Measurements from ENCODE around the gene NOM1. TPM values are rescaled to one million over a fixed set of nuclear protein-coding genes. Genes with fewer than 3 reads are reported as not detected.

Gene NOM1
- total RNA-seq, 1 experiment from 2014 or later: 35.4 TPM

DNA sequence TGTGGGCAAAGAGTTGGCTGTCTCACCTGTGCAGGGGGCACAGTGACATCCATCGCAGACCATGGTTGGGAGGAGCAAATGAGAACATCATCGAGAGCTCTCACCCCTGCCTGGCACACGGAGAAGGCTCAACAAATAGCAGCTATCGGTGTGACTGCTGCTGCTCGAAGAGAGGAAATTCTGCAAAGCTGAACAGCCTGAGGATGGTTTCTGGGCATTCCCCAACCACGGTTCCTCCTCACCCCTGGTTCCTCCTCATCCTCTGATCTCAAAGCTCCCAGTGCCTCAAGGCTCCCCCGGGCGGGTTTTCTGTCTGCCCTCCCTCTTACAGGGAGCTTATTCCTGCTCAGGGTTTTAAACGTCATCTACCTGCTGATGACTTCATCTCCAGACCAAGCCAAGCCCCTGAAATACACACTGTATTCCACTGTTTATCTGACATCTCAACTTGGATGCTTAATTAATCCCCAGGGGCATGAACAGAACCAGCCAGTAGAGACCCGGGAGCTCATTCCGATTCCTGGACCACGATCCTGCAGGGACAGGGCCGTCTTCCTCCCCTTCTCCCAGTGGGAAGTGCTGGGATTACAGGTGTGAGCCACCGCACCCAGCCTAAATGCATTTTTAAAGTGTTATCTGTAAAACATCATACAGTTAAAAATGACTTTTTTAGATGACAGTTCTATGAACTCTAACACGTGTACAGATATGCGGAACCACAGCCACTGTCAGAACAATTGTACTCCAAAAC is 19.5 kb upstream of the NOM1 start:
- TF ChIP-seq YY1 (IDR thresholded peaks at IDR 0.05; ENCODE audit: extremely low read depth, insufficient replicate concordance, low read depth, low read length): no peak
- Histone ChIP-seq H3K4me1 (ENCODE audit: control insufficient read depth in 1 of 2, insufficient read depth in 2 of 2, low read length in 2 of 2) (no peaks in the 10 kb centered on the region), H3K27ac (ENCODE audit: low read depth, low read length) (no peak overlapping the region), H3K36me3 (ENCODE audit: control insufficient read depth in 1 of 2, insufficient read depth in 2 of 2, low read length in 2 of 2) (no peaks in the 10 kb centered on the region), H3K27me3 (ENCODE audit: insufficient read depth, low read length) (no peaks in the 10 kb centered on the region), H3K9me2 (ENCODE audit: insufficient read depth) (no peaks in the 10 kb centered on the region), H4K20me1 (ENCODE audit: insufficient read depth) (no peaks in the 10 kb centered on the region), H3K9ac (ENCODE audit: low read length) (no peak overlapping the region), H2AFZ (ENCODE audit: low read depth, low read length, poor library complexity, severe bottlenecking) (no peak overlapping the region), H3K4me3 (replicated peaks in 1 of 2; ENCODE audit: low read depth in 1 of 2, low read length in 2 of 2) (no peak overlapping the region), H3K79me2 (ENCODE audit: insufficient read depth, low read length) (no peaks in the 10 kb centered on the region), H3K4me2 (ENCODE audit: low read length) (no peak overlapping the region), H3K9me3 (ENCODE audit: control insufficient read depth in 1 of 2, insufficient read depth in 1 of 2, low read depth in 1 of 2, low read length in 2 of 2) (no peaks in the 10 kb centered on the region)
- DNase-seq (ENCODE audit: low read depth, low spot score) (no peak), ATAC-seq (no peak)
- no TSS peak for BruUV-seq (replicated peaks)
- RAD21 ChIA-PET (ENCODE audit: low non-redundant PET in 1 of 2, low total read pairs in 2 of 2, uncharacterized antibody in 2 of 2, unreplicated experiment in 2 of 2): no interaction called here
- POLR2A ChIA-PET: no interaction called here
- intact Hi-C loops (cut with micrococcal nuclease): no loop called here
- CTCF ChIA-PET: no interaction called here

DNA sequence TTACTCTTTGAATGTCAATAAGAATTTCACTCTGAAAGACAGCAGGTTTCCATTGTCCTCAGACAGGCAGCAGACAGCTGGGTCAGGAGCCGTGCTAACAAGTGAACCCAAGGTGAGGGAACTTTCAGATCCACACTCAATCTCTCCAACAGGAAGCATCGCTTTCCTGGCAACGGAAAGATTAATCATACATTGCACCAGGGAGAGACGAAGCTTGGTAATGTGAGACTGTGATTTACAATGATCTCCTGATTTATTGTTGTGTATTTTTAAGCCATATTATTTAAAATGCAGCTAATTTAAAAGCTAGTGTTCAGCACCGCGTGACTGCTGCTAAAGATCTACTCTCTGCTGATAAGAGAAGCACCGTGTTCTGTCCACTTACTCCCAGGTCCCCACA is 17.5 kb upstream of the NOM1 start:
- DNase-seq (ENCODE audit: low read depth, low spot score) (no peak), ATAC-seq (no peak)
- Histone ChIP-seq H2AFZ (ENCODE audit: low read depth, low read length, poor library complexity, severe bottlenecking) (no peak overlapping the region), H3K9ac (ENCODE audit: low read length) (no peak overlapping the region), H3K79me2 (ENCODE audit: insufficient read depth, low read length) (no peaks in the 10 kb centered on the region), H3K36me3 (ENCODE audit: control insufficient read depth in 1 of 2, insufficient read depth in 2 of 2, low read length in 2 of 2) (no peaks in the 10 kb centered on the region), H3K4me2 (ENCODE audit: low read length) (no peak overlapping the region), H3K4me3 (replicated peaks in 1 of 2; ENCODE audit: low read depth in 1 of 2, low read length in 2 of 2) (no peak overlapping the region), H4K20me1 (ENCODE audit: insufficient read depth) (no peaks in the 10 kb centered on the region), H3K9me2 (ENCODE audit: insufficient read depth) (no peaks in the 10 kb centered on the region), H3K27me3 (ENCODE audit: insufficient read depth, low read length) (no peaks in the 10 kb centered on the region), H3K27ac (ENCODE audit: low read depth, low read length) (no peak overlapping the region), H3K4me1 (ENCODE audit: control insufficient read depth in 1 of 2, insufficient read depth in 2 of 2, low read length in 2 of 2) (no peaks in the 10 kb centered on the region), H3K9me3 (ENCODE audit: control insufficient read depth in 1 of 2, insufficient read depth in 1 of 2, low read depth in 1 of 2, low read length in 2 of 2) (no peaks in the 10 kb centered on the region)
- RAD21 ChIA-PET (ENCODE audit: low non-redundant PET in 1 of 2, low total read pairs in 2 of 2, uncharacterized antibody in 2 of 2, unreplicated experiment in 2 of 2): no interaction called here
- intact Hi-C loops (cut with micrococcal nuclease): no loop called here
- POLR2A ChIA-PET: no interaction called here
- CTCF ChIA-PET: no interaction called here
- no TSS peak for BruUV-seq (replicated peaks)
- TF ChIP-seq SIN3A (IDR thresholded peaks at IDR 0.05; ENCODE audit: low read depth) (no peak), RAD21 (IDR thresholded peaks at IDR 0.05; ENCODE audit: low read depth) (no peak), FOSL1 (IDR thresholded peaks at IDR 0.05; ENCODE audit: low read depth) (no peak), ZNF274 (IDR thresholded peaks at IDR 0.05; ENCODE audit: low read depth, low read length) (no peak), EZH2 (IDR thresholded peaks at IDR 0.05) (no peak), SP1 (IDR thresholded peaks at IDR 0.05; ENCODE audit: low read depth) (no peak), CBX3 (IDR thresholded peaks at IDR 0.05; ENCODE audit: low read depth) (no peak), YY1 (IDR thresholded peaks at IDR 0.05; ENCODE audit: extremely low read depth, insufficient replicate concordance, low read depth, low read length) (no peak), TCF7L2 (IDR thresholded peaks at IDR 0.05; ENCODE audit: borderline replicate concordance, extremely low read depth, insufficient read depth, insufficient read length) (no peak), EGR1 (IDR thresholded peaks at IDR 0.05; ENCODE audit: low read depth) (no peak), JUND (IDR thresholded peaks at IDR 0.05) (no peak), SRF (IDR thresholded peaks at IDR 0.05; ENCODE audit: low read depth) (no peak), CEBPB (IDR thresholded peaks at IDR 0.05; ENCODE audit: low read depth) (no peak)
- TF ChIP-seq, protein P1, sequence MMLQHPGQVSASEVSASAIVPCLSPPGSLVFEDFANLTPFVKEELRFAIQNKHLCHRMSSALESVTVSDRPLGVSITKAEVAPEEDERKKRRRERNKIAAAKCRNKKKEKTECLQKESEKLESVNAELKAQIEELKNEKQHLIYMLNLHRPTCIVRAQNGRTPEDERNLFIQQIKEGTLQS (IDR thresholded peaks at IDR 0.05): no peak
- TF ChIP-seq, protein P2, sequence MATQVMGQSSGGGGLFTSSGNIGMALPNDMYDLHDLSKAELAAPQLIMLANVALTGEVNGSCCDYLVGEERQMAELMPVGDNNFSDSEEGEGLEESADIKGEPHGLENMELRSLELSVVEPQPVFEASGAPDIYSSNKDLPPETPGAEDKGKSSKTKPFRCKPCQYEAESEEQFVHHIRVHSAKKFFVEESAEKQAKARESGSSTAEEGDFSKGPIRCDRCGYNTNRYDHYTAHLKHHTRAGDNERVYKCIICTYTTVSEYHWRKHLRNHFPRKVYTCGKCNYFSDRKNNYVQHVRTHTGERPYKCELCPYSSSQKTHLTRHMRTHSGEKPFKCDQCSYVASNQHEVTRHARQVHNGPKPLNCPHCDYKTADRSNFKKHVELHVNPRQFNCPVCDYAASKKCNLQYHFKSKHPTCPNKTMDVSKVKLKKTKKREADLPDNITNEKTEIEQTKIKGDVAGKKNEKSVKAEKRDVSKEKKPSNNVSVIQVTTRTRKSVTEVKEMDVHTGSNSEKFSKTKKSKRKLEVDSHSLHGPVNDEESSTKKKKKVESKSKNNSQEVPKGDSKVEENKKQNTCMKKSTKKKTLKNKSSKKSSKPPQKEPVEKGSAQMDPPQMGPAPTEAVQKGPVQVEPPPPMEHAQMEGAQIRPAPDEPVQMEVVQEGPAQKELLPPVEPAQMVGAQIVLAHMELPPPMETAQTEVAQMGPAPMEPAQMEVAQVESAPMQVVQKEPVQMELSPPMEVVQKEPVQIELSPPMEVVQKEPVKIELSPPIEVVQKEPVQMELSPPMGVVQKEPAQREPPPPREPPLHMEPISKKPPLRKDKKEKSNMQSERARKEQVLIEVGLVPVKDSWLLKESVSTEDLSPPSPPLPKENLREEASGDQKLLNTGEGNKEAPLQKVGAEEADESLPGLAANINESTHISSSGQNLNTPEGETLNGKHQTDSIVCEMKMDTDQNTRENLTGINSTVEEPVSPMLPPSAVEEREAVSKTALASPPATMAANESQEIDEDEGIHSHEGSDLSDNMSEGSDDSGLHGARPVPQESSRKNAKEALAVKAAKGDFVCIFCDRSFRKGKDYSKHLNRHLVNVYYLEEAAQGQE (IDR thresholded peaks at IDR 0.05; ENCODE audit: low read depth): no peak
- TF ChIP-seq, protein P3, sequence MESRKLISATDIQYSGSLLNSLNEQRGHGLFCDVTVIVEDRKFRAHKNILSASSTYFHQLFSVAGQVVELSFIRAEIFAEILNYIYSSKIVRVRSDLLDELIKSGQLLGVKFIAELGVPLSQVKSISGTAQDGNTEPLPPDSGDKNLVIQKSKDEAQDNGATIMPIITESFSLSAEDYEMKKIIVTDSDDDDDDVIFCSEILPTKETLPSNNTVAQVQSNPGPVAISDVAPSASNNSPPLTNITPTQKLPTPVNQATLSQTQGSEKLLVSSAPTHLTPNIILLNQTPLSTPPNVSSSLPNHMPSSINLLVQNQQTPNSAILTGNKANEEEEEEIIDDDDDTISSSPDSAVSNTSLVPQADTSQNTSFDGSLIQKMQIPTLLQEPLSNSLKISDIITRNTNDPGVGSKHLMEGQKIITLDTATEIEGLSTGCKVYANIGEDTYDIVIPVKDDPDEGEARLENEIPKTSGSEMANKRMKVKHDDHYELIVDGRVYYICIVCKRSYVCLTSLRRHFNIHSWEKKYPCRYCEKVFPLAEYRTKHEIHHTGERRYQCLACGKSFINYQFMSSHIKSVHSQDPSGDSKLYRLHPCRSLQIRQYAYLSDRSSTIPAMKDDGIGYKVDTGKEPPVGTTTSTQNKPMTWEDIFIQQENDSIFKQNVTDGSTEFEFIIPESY (IDR thresholded peaks at IDR 0.05; ENCODE audit: extremely low read depth, insufficient replicate concordance, low read length): no peak

All from HCT116 (cell line).